DMS153 treated with DMSO at 0.1 percent for 48 hours (cell line): ENCODE data around the gene SMAD3.
"Not testable (repeated sequence)": the region's sequence is repeated elsewhere in the genome, so short reads cannot be mapped to it uniquely, and the experiment has no call there.

Experiments used
- DNase-seq: peaks from one replicate; lab custom pipeline; 2025; ENCODE audit not compliant: unreplicated experiment; lab: John Stamatoyannopoulos, UW

The SMAD3 gene

GRCh38 chr15:67062369-67062985 is 2.9 kb upstream of the SMAD3 start:
- no peak for DNase-seq

GRCh38 chr15:67063689-67064606 is 1.5 kb upstream of the SMAD3 start:
- peak; percentile 14 for DNase-seq

GRCh38 chr15:67064607-67065530 is 533 bp upstream of the SMAD3 start:
- DNase-seq = no peak

GRCh38 chr15:67066041-67066958 is 898 bp downstream of the SMAD3 start:
- DNase-seq = no peak

GRCh38 chr15:67066959-67067853 is 1.8 kb downstream of the SMAD3 start:
- no peak for DNase-seq

GRCh38 chr15:67067930-67068551 is 2.6 kb downstream of the SMAD3 start:
- DNase-seq = no peak

- DNase-seq = no peak
Observed at GRCh38 chr15:67068710-67069400, 3.5 kb downstream of the SMAD3 start.

- DNase-seq = no peak
Observed at GRCh38 chr15:67070150-67070549, 4.7 kb downstream of the SMAD3 start.

- DNase-seq = no peak
Observed at GRCh38 chr15:67070892-67071664, 5.7 kb downstream of the SMAD3 start.

GRCh38 chr15:67072442-67072841 is 7.0 kb downstream of the SMAD3 start:
- no peak for DNase-seq

GRCh38 chr15:67072958-67073357 is 7.6 kb downstream of the SMAD3 start:
- DNase-seq = no peak

GRCh38 chr15:67074886-67075229 is 9.5 kb downstream of the SMAD3 start:
- DNase-seq = no peak

GRCh38 chr15:67075555-67076135 is 10.2 kb downstream of the SMAD3 start:
- DNase-seq = not testable (repeated sequence)

- DNase-seq = no peak
Observed at GRCh38 chr15:67076147-67076843, 10.9 kb downstream of the SMAD3 start.

- DNase-seq = no peak
Observed at GRCh38 chr15:67077641-67078215, 12.3 kb downstream of the SMAD3 start.

GRCh38 chr15:67079361-67079760 is 14.0 kb downstream of the SMAD3 start:
- no peak for DNase-seq
